Thyroid gland (tissue), 4 donors: Measurements from ENCODE around the gene SYNGR4. TPM values are rescaled to one million over a fixed set of nuclear protein-coding genes. Genes with fewer than 3 reads are reported as not detected.

Experiments used
- DNase-seq, 2 donors: peaks; one replicate each; pipeline ENCODE4 v3.0.0-alpha.2; 2019
- H3K27ac ChIP-seq, 3 donors: fragments of 200-600 bp; sonication (generic); 1 replicate in 2 of 3; 2 replicates in 1 of 3; pipeline ENCODE4 v1.5.1; 2016 to 2019; ENCODE audit warnings: mild to moderate bottlenecking in 1 of 3, moderate library complexity in 1 of 3
- H3K27me3 ChIP-seq: fragments of 200-600 bp; sonication (generic); one replicate; pipeline ENCODE4 v1.5.1; 2019
- H3K36me3 ChIP-seq, 2 donors: fragments of 200-600 bp; sonication (generic); one replicate each; pipeline ENCODE4 v1.5.1; 2016 to 2019
- H3K4me1 ChIP-seq, 2 donors: fragments of 200-600 bp; sonication (generic); one replicate each; pipeline ENCODE4 v1.5.1; 2017 to 2019
- H3K4me3 ChIP-seq, 3 donors: fragments of 200-600 bp; sonication (generic); replicated peaks in 1 of 3; 1 replicate in 2 of 3; 2 replicates in 1 of 3; pipeline ENCODE4 v1.5.1; 2016; ENCODE audit warnings: mild to moderate bottlenecking in 1 of 3
- H3K9me3 ChIP-seq: fragments of 200-600 bp; sonication (generic); one replicate; pipeline ENCODE4 v1.5.1; 2017
- CTCF ChIP-seq, 6 experiments: fragments of 200-600 bp in 3 of 6; fragments of 450-650 bp in 3 of 6; sonication (generic) in 3 of 6; IDR thresholded peaks; one replicate each; pipeline ENCODE4 v1.5.1; 2016 to 2019; ENCODE audit warnings: antibody characterized with exemption in 6 of 6, mild to moderate bottlenecking in 2 of 6, inconsistent platforms in 1 of 6, moderate library complexity in 1 of 6
- POLR2A ChIP-seq, 2 donors: fragments of 450-650 bp; IDR thresholded peaks; one replicate each; pipeline ENCODE4 v1.6.1; 2017; ENCODE audit warnings: antibody characterized with exemption in 2 of 2, mild to moderate bottlenecking in 2 of 2, moderate library complexity in 1 of 2
- WGBS, 2 donors: methylation state at CpG; one replicate each; pipeline ENCODE4 v1.1.5; 2017; 5-methylcytosine and 5-hydroxymethylcytosine counted together
- intact Hi-C: fragments of 100-400 bp; cut with DNase I; formaldehyde crosslinking; loops from one replicate; pipeline ENCODE4 v1.15.1; 2023
- total RNA-seq, 4 donors: library from RNA; depleted of rRNA; stranded (reverse); fragments of >200 nt; gene quantifications; one replicate each; pipeline ENCODE4 v1.2.3, GENCODE V29; 2016

SYNGR4 gene
- total RNA-seq, 4 donors from 2014 or later, result not detected

GRCh38 chr19:48393559-48394330, 29.6 kb downstream of the SYNGR4 start, which contains the start of gene GRIN2D:
Gene GRIN2D, plus strand, starts transcription at chr19:48393668. Its CDS starts 4,725 bp downstream, at chr19:48398393.
- no peak for DNase-seq
- peaks cover 9 to 22% of the 10 kb centered on the region in 2 donors for H3K4me1 ChIP-seq

GRCh38 chr19:48394331-48395169, 30.4 kb downstream of the SYNGR4 start:
- no peak for DNase-seq
- H3K27ac ChIP-seq, result no peak overlapping the region
- intact Hi-C loops, result loop anchor here (10.0 kb wide), 1 partner anchor 50 kb away; the partner anchor contains the start of gene GRWD1
- no peaks in the 10 kb centered on the region for H3K9me3 ChIP-seq
- peaks cover 9 to 22% of the 10 kb centered on the region in 2 donors for H3K4me1 ChIP-seq
- H3K27me3 ChIP-seq, result peaks cover 32% of the 10 kb centered on the region
- no peak overlapping the region for H3K4me3 ChIP-seq
- TF ChIP-seq POLR2A (IDR thresholded peaks at IDR 0.05) (no peak), CTCF (IDR thresholded peaks at IDR 0.05) (no peak)
- 4 to 6% methylated on average over 21 to 28 of the region's 38 CpGs for WGBS, 2 donors
- H3K36me3 ChIP-seq, result no peaks in the 10 kb centered on the region

More at GRCh38 chr19:48393559-48394330, 29.6 kb downstream of the SYNGR4 start, which contains the start of gene GRIN2D:
- Histone ChIP-seq H3K36me3 (peaks cover 0 to 6% of the 10 kb centered on the region in 2 donors), H3K27me3 (peaks cover 32% of the 10 kb centered on the region), H3K4me3 (no peak within 1 kb of the TSS), H3K9me3 (no peaks in the 10 kb centered on the region), H3K27ac (no peak within 1 kb of the TSS)
- 3 to 5% methylated on average over 13 to 24 of the region's 40 CpGs for WGBS, 2 donors
- no peak for TF ChIP-seq POLR2A (IDR thresholded peaks at IDR 0.05)
- no peak for TF ChIP-seq CTCF (IDR thresholded peaks at IDR 0.05)
- intact Hi-C loops, result loop anchor here (10.0 kb wide), 1 partner anchor 51 kb away; the partner anchor contains the start of gene GRWD1

- Histone ChIP-seq H3K4me3 (no peak overlapping the region), H3K36me3 (no peaks in the 10 kb centered on the region), H3K27ac (no peak overlapping the region), H3K9me3 (no peaks in the 10 kb centered on the region), H3K4me1 (peaks cover 7 to 20% of the 10 kb centered on the region in 2 donors), H3K27me3 (peaks cover 32% of the 10 kb centered on the region)
- no peak for DNase-seq
- 6 to 16% methylated on average over 6 of the region's 6 CpGs for WGBS, 2 donors
- no peak for TF ChIP-seq POLR2A (IDR thresholded peaks at IDR 0.05)
- TF ChIP-seq CTCF (IDR thresholded peaks at IDR 0.05), result no peak
- intact Hi-C loops, result loop anchor here (10.0 kb wide), 1 partner anchor 50 kb away; the partner anchor contains the start of gene GRWD1
These were observed 30.9 kb downstream of the SYNGR4 start for GRCh38 chr19:48395170-48395455.

GRCh38 chr19:48395499-48395898, 31.3 kb downstream of the SYNGR4 start:
- Histone ChIP-seq H3K36me3 (no peaks in the 10 kb centered on the region), H3K27me3 (peaks cover 32% of the 10 kb centered on the region), H3K4me1 (peaks cover 6 to 18% of the 10 kb centered on the region in 2 donors), H3K27ac (no peak overlapping the region), H3K4me3 (no peak overlapping the region), H3K9me3 (no peaks in the 10 kb centered on the region)
- TF ChIP-seq CTCF (IDR thresholded peaks at IDR 0.05) (no peak), POLR2A (IDR thresholded peaks at IDR 0.05) (no peak)
- DNase-seq, result no peak
- WGBS, 2 donors, result 21 to 39% methylated on average over 9 of the region's 9 CpGs
- intact Hi-C loops, result loop anchor here (10.0 kb wide), 1 partner anchor 49 kb away; the partner anchor contains the start of gene GRWD1
